ENCODE measurements around the gene FMNL2.
A peak's percentile ranks its signal among the peaks of the same experiment; 100 is the strongest.

FMNL2 gene

DNA sequence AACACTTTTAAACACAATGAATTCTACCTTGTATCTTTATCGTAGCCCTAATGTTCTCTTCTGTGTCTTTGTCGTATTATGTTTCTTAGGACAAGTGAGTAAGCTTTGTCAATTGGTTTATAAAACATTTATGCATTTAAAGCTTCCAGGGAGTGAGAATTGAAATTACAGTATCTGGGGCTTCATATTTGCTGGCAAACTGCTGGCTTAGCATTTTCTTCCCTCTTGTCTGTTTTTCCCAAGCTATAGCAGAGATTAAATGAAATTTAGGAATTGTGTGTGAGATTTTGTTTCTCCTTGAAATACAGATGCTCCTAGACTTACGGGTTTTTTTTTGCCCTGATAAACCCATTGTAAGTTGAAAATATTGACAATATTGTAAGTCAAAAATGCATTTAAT lies 73.3 kb downstream of the FMNL2 start:
- H3K27me3 Mint-ChIP-seq (ENCODE audit: low read depth): peaks cover 2% of the 10 kb centered on the region
- H3K36me3 Mint-ChIP-seq (ENCODE audit: low read depth): no peaks in the 10 kb centered on the region
- no peak for DNase-seq (ENCODE audit: low spot score)
- no peaks in the 10 kb centered on the region for H3K9me3 Mint-ChIP-seq
- no peak overlapping the region for H3K27ac Mint-ChIP-seq
- no peak overlapping the region for H3K4me3 Mint-ChIP-seq
- peaks cover 39% of the 10 kb centered on the region for H3K4me1 Mint-ChIP-seq (ENCODE audit: low read depth)

DNA sequence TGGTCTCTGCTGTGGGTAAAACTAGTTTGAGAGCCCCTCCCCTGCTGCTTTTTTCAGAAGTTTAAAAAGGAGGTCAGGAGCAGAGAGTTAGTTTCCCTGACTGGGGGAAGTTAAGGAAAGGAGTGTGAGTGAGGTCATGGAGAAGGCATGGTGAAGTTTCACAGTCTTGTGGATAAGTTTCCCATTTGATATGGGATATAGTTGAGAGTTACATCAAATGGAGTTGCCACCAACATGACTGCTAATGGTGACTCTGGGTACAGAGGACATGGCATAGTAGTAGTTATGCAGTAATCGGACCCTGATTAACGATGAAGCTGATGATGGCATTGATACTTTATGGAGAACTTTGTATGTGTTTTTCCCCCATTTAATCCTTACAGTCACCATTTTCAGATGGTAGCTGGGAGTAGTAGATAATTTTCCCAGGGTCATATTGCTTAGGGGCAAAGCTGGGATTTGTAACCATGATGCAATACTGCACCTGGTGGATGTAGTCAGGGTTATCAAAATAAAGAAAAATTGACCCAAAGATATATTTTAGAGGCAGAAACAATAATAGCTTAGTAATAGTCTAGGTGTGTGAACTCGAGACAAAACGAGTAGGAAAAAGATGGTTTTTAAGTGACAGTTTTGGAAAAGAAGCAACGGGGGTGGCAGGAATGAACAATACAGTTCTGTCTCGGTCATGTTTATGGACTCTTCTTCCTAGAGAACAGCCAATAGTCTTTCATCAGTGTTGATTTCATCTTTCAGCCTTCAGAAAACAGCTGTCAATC lies 74.6 kb downstream of the FMNL2 start:
- Mint-ChIP-seq H3K9me3 (no peaks in the 10 kb centered on the region), H3K4me3 (no peak overlapping the region), H3K4me1 (ENCODE audit: low read depth) (peaks cover 29% of the 10 kb centered on the region), H3K27ac (no peak overlapping the region), H3K27me3 (ENCODE audit: low read depth) (peaks cover 2% of the 10 kb centered on the region), H3K36me3 (ENCODE audit: low read depth) (no peaks in the 10 kb centered on the region)
- DNase-seq (ENCODE audit: low spot score): no peak

DNA sequence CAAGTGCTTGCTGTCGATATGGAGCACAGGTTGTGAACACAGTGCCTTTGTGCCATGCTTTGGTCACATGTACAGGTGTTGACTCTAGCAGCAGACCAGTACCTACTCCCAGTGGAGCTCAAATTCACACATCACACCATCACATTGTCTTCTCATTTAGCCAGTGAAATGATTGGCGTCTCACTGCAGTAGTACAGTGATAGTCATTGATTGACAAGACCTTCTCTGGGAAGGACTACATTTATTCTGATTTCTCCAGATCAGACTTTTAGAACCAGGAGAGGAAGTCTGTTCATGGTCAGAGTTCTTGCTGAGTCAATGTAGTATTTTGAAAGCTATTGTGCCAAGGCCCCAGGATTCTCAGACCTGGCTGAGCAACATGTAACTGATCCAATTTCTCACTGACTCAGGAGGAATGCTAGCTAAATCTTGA lies 75.2 kb downstream of the FMNL2 start:
- Mint-ChIP-seq H3K4me1 (ENCODE audit: low read depth) (peaks cover 29% of the 10 kb centered on the region), H3K9me3 (no peaks in the 10 kb centered on the region)

DNA sequence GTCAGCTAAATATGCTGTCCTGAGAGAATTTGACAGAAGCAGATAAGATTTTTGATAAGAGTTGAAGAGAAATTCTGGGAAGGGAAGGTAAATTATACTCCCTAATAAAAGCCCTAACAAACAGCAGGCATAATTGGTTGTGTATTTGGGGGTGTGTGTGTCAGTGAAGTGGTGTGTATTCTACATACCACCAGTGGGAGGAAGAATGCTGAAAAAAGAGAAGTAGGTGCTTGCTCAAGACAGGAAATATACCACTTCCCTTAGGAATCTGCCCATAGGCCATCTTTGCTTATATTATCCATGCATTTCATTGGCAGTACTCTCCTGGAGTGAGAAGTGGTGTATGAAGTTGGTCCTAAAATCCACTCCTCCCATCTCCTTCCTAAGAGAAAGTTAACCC lies 76.2 kb downstream of the FMNL2 start:
- Mint-ChIP-seq H3K4me3 (no peak overlapping the region), H3K36me3 (ENCODE audit: low read depth) (no peaks in the 10 kb centered on the region), H3K9me3 (no peaks in the 10 kb centered on the region), H3K27ac (no peak overlapping the region), H3K4me1 (ENCODE audit: low read depth) (peaks cover 20% of the 10 kb centered on the region), H3K27me3 (ENCODE audit: low read depth) (peaks cover 2% of the 10 kb centered on the region)
- no peak for DNase-seq (ENCODE audit: low spot score)

More for the DNA sequence above, 75.2 kb downstream of the FMNL2 start:
- Mint-ChIP-seq H3K27ac (no peak overlapping the region), H3K36me3 (ENCODE audit: low read depth) (no peaks in the 10 kb centered on the region), H3K4me3 (no peak overlapping the region), H3K27me3 (ENCODE audit: low read depth) (peaks cover 2% of the 10 kb centered on the region)
- DNase-seq (ENCODE audit: low spot score): no peak

DNA sequence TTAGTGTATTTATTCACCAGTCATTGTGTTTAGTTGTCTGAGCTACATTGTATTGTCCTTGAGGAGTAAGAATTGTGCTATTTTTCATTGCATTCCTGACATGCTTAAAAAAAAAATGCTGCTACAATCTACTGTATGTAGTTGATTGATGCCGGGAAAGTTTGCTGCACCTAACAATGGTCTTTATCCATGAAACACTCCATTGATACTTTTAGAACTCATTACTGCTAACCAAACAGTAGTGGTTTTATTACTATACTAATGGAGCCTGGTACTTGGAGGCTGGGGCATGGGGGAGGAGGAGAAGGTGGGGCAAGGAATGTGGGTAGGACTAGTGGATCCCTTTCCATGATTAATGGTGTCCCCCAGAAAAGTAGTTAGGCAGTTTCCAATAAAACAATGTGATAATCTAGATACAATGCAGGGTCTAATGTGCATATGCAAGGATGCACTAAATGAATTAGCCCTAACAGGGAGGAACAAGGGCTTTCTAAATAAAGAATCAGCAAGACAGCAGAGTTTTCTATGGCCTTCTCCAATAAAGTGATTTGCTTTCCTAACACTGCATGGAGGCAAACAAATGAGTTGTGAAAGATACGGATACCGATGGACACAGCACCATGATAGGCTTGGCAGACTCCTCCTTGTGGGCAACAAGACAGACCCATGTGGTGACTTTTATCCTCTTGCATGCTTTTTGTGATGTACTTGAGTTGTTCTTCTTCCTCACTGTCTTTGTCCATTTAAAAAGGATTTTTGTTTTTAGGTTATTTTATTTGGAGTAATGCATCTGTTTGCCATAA lies 78.5 kb downstream of the FMNL2 start:
- no peak overlapping the region for H3K4me3 Mint-ChIP-seq
- peaks cover 5% of the 10 kb centered on the region for H3K4me1 Mint-ChIP-seq (ENCODE audit: low read depth)
- no peak overlapping the region for H3K27ac Mint-ChIP-seq
- no peak for DNase-seq (ENCODE audit: low spot score)
- no peaks in the 10 kb centered on the region for H3K36me3 Mint-ChIP-seq (ENCODE audit: low read depth)
- no peaks in the 10 kb centered on the region for H3K27me3 Mint-ChIP-seq (ENCODE audit: low read depth)
- H3K9me3 Mint-ChIP-seq: no peaks in the 10 kb centered on the region

- no peaks in the 10 kb centered on the region for H3K36me3 Mint-ChIP-seq (ENCODE audit: low read depth)
- peak; percentile 76 for DNase-seq (ENCODE audit: low spot score)
- peaks cover 5% of the 10 kb centered on the region for H3K4me1 Mint-ChIP-seq (ENCODE audit: low read depth)
- no peak overlapping the region for H3K27ac Mint-ChIP-seq
- H3K27me3 Mint-ChIP-seq (ENCODE audit: low read depth): peaks cover 2% of the 10 kb centered on the region
- H3K4me3 Mint-ChIP-seq: no peak overlapping the region
- H3K9me3 Mint-ChIP-seq: no peaks in the 10 kb centered on the region
Observed at GRCh38 chr2:152415231-152415642, 80.3 kb downstream of the FMNL2 start.

DNA sequence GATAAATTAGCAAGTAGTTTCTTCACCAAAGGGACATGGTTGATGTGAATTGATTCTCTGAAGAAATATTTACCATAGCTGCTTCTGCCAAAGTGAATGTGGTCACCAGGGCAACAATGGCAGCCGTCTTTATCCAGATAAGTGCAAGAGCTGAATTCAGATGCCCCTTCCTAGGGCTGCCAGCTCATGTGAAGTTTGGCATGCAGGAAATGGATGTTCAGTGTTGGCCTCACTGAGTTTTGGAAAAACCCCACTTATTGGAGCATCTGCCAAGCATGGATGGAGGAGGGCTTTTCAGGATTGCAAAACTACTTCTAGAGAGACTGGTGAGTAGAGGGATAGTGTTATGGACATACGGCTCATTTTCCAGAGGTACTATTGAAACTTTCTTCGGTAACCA lies 80.8 kb downstream of the FMNL2 start:
- H3K9me3 Mint-ChIP-seq: no peaks in the 10 kb centered on the region
- DNase-seq (ENCODE audit: low spot score): no peak
- H3K27me3 Mint-ChIP-seq (ENCODE audit: low read depth): peaks cover 6% of the 10 kb centered on the region
- no peaks in the 10 kb centered on the region for H3K36me3 Mint-ChIP-seq (ENCODE audit: low read depth)
- no peak overlapping the region for H3K4me3 Mint-ChIP-seq
- H3K27ac Mint-ChIP-seq: no peak overlapping the region
- H3K4me1 Mint-ChIP-seq (ENCODE audit: low read depth): peaks cover 8% of the 10 kb centered on the region

GRCh38 chr2:152418688-152419087 lies 83.7 kb downstream of the FMNL2 start:
- no peaks in the 10 kb centered on the region for H3K36me3 Mint-ChIP-seq (ENCODE audit: low read depth)

DNA sequence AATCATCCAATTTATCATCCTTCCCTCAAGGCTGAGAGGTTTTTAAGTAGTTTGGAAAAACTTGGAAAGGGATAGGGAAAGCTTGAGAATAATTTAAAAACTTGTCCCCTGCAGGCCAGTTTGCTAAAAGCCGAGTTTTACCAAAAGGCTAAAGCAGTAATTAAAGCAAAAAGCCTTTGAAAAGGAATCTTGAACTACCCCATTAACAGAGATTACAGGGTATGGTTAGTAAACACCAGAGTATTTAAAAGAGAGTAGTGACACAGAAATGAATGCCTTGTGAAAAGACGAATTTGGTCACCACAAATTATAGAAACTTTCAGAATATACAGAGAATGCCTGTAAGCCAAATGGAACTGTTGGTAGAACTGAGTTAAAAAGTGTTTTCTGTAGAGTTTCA lies 85.0 kb downstream of the FMNL2 start:
- H3K27me3 Mint-ChIP-seq (ENCODE audit: low read depth): peaks cover 6% of the 10 kb centered on the region
- H3K4me3 Mint-ChIP-seq: no peak overlapping the region
- H3K4me1 Mint-ChIP-seq (ENCODE audit: low read depth): peaks cover 13% of the 10 kb centered on the region
- no peaks in the 10 kb centered on the region for H3K36me3 Mint-ChIP-seq (ENCODE audit: low read depth)
- DNase-seq (ENCODE audit: low spot score): no peak
- H3K9me3 Mint-ChIP-seq: no peaks in the 10 kb centered on the region
- no peak overlapping the region for H3K27ac Mint-ChIP-seq

More at GRCh38 chr2:152418688-152419087, 83.7 kb downstream of the FMNL2 start:
- Mint-ChIP-seq H3K4me3 (no peak overlapping the region), H3K27me3 (ENCODE audit: low read depth) (peaks cover 6% of the 10 kb centered on the region), H3K9me3 (no peaks in the 10 kb centered on the region), H3K4me1 (ENCODE audit: low read depth) (peaks cover 14% of the 10 kb centered on the region), H3K27ac (no peak overlapping the region)
- no peak for DNase-seq (ENCODE audit: low spot score)

GRCh38 chr2:152420363-152420762 lies 85.4 kb downstream of the FMNL2 start:
- Mint-ChIP-seq H3K4me1 (ENCODE audit: low read depth) (peaks cover 11% of the 10 kb centered on the region), H3K9me3 (no peaks in the 10 kb centered on the region), H3K27me3 (ENCODE audit: low read depth) (peaks cover 6% of the 10 kb centered on the region), H3K4me3 (no peak overlapping the region), H3K36me3 (ENCODE audit: low read depth) (no peaks in the 10 kb centered on the region), H3K27ac (no peak overlapping the region)
- DNase-seq (ENCODE audit: low spot score): no peak

DNA sequence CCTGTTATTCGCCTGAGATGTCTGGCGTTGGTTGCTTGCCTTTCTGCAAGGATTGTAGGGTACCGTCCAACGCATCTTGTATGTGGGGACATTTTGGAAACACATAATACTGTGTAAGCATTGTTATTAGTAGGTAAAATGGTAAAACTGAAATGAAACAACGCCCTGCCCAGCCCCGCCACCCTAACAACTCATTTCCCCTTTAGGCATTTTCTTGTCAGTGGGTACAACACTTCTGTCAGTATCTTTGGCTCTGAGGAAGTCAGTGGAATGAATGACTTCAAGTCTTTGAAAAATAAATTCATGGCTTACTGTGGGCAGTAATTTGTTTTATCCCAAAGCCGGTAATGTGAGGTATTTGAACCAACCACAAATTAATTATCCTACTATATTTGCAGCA lies 86.0 kb downstream of the FMNL2 start:
- Mint-ChIP-seq H3K4me3 (no peak overlapping the region), H3K36me3 (ENCODE audit: low read depth) (no peaks in the 10 kb centered on the region), H3K9me3 (no peaks in the 10 kb centered on the region), H3K4me1 (ENCODE audit: low read depth) (peaks cover 11% of the 10 kb centered on the region), H3K27ac (no peak overlapping the region), H3K27me3 (ENCODE audit: low read depth) (peaks cover 6% of the 10 kb centered on the region)
- DNase-seq (ENCODE audit: low spot score): no peak

GRCh38 chr2:152421521-152422370 lies 86.8 kb downstream of the FMNL2 start:
- peak; percentile 42 for DNase-seq (ENCODE audit: low spot score)
- Mint-ChIP-seq H3K27ac (no peak overlapping the region), H3K36me3 (ENCODE audit: low read depth) (no peaks in the 10 kb centered on the region), H3K4me1 (ENCODE audit: low read depth) (peaks cover 11% of the 10 kb centered on the region), H3K27me3 (ENCODE audit: low read depth) (peaks cover 6% of the 10 kb centered on the region), H3K4me3 (no peak overlapping the region), H3K9me3 (no peaks in the 10 kb centered on the region)

DNA sequence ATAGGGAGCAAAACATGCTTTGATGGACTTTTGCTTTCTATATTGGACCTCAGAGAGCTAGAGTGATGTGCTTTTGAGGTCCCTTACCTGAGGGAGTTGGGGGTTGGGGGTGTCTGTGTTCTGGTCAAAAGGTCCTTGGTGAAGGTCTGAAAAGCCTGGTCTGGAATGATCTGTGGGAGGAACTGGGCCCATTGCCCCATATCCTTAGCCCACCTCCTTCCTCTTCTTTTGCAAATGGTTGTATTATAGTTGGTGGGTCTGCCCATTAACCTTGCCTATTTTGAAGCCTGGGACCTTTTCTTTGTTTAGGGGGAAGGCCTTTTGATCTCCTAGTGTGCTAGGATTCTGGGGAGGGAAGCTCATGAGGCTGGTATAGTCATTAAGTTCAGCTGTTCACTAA lies 88.7 kb downstream of the FMNL2 start:
- Mint-ChIP-seq H3K36me3 (ENCODE audit: low read depth) (no peaks in the 10 kb centered on the region), H3K27ac (no peak overlapping the region), H3K4me1 (ENCODE audit: low read depth) (peaks cover 9% of the 10 kb centered on the region)

More for the DNA sequence above, 88.7 kb downstream of the FMNL2 start:
- H3K27me3 Mint-ChIP-seq (ENCODE audit: low read depth): peaks cover 8% of the 10 kb centered on the region
- no peak overlapping the region for H3K4me3 Mint-ChIP-seq
- DNase-seq (ENCODE audit: low spot score): no peak
- no peaks in the 10 kb centered on the region for H3K9me3 Mint-ChIP-seq

Data from T-helper 2 cell treated with Interferon-gamma antibody and Interleukin-4, amounts not matched to agents 5 μg/mL and 100 μg/mL, for 36 hours (primary cell).